Neutrophil (primary cell): Measurements from ENCODE around the gene ZNF536.
"Not testable (repeated sequence)": the region's sequence is repeated elsewhere in the genome, so short reads cannot be mapped to it uniquely, and the experiment has no call there.

Experiments used
- H3K27ac ChIP-seq: fragments of 200-600 bp; sonication (generic); 2 replicates; pipeline ENCODE4 v1.5.1; 2016; ENCODE audit warnings: mild to moderate bottlenecking, moderate library complexity
- H3K27me3 ChIP-seq: fragments of 200-600 bp; sonication (generic); 2 replicates; pipeline ENCODE4 v1.6.0; 2016; ENCODE audit warnings: mild to moderate bottlenecking
- H3K36me3 ChIP-seq: fragments of 200-600 bp; sonication (generic); 2 replicates; pipeline ENCODE4 v1.5.1; 2017
- H3K4me1 ChIP-seq, 2 experiments: fragments of 200-600 bp in 1 of 2; sonication (generic) in 1 of 2; 1 replicate in 1 of 2; 2 replicates in 1 of 2; pipeline versions ENCODE4 v1.5.1 to v1.6.1; 2013 to 2016; ENCODE audit warnings: low read depth in 1 of 2, low read length in 1 of 2, mild to moderate bottlenecking in 1 of 2, moderate library complexity in 1 of 2; ENCODE audit not compliant: control insufficient read depth in 1 of 2, insufficient read depth in 1 of 2
- H3K4me3 ChIP-seq, 2 experiments: fragments of 200-600 bp in 1 of 2; sonication (generic) in 1 of 2; 1 replicate in 1 of 2; 2 replicates in 1 of 2; pipeline ENCODE4 v1.5.1; 2013 to 2016; ENCODE audit warnings: low read depth in 1 of 2, low read length in 1 of 2, mild to moderate bottlenecking in 1 of 2, moderate library complexity in 1 of 2
- H3K9me3 ChIP-seq: fragments of 200-600 bp; sonication (generic); 2 replicates; pipeline ENCODE4 v1.5.1; 2016
- TF ChIP-seq, protein P1 (sequence below): fragments of 200-600 bp; sonication (generic); IDR thresholded peaks from 2 replicates; pipeline ENCODE4 v1.5.1; 2016; ENCODE audit warnings: antibody characterized with exemption

ZNF536 gene

DNA sequence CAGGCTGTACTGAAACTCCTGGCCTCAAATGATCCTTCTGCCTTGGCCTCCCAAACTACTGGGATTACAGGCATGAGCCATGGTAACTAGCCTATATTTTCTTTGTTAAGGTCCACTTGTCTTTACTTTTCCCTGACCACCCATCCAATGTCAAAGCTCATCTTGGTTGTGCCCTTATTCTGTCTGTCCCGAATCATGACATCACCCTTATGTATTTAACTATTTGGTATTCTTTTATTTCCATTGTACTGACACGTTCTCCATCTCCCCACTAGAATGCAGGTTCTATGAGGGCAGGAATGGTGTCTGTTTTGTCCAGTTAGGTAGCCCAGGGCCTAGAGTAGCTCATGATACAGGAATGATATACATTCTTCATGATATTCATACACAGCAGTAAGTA, 104.8 kb downstream of the ZNF536 start:
- Histone ChIP-seq H3K27ac (no peak overlapping the region), H3K4me3 (no peak overlapping the region), H3K27me3 (no peaks in the 10 kb centered on the region), H3K36me3 (no peaks in the 10 kb centered on the region), H3K4me1 (no peaks in the 10 kb centered on the region), H3K9me3 (no peaks in the 10 kb centered on the region)
- TF ChIP-seq, protein P1, sequence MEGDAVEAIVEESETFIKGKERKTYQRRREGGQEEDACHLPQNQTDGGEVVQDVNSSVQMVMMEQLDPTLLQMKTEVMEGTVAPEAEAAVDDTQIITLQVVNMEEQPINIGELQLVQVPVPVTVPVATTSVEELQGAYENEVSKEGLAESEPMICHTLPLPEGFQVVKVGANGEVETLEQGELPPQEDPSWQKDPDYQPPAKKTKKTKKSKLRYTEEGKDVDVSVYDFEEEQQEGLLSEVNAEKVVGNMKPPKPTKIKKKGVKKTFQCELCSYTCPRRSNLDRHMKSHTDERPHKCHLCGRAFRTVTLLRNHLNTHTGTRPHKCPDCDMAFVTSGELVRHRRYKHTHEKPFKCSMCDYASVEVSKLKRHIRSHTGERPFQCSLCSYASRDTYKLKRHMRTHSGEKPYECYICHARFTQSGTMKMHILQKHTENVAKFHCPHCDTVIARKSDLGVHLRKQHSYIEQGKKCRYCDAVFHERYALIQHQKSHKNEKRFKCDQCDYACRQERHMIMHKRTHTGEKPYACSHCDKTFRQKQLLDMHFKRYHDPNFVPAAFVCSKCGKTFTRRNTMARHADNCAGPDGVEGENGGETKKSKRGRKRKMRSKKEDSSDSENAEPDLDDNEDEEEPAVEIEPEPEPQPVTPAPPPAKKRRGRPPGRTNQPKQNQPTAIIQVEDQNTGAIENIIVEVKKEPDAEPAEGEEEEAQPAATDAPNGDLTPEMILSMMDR = no peak

DNA sequence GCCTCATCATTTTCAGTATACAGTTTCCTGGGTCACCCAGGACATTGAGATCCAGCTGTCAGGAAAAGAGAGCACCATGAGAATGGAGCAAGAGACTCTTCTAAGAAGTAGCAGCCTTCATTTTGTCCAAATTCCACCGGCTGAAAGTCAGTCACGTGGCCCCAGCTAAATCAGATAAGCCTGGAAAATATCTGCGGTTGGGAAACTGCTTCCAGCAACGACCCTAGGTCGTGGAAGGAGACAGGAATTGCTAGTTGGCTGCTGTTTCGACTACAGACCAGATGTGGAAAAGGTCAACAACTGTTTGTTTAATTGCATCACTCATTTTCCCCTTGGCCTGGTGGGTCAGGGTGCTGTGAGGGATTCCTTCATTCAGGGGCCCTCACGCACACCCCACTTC, 107.0 kb downstream of the ZNF536 start:
- H3K27me3 ChIP-seq = no peaks in the 10 kb centered on the region
- no peaks in the 10 kb centered on the region for H3K9me3 ChIP-seq
- TF ChIP-seq, protein P1 = no peak
- H3K27ac ChIP-seq = no peak overlapping the region
- no peaks in the 10 kb centered on the region for H3K36me3 ChIP-seq
- H3K4me3 ChIP-seq = no peak overlapping the region
- H3K4me1 ChIP-seq = no peaks in the 10 kb centered on the region

DNA sequence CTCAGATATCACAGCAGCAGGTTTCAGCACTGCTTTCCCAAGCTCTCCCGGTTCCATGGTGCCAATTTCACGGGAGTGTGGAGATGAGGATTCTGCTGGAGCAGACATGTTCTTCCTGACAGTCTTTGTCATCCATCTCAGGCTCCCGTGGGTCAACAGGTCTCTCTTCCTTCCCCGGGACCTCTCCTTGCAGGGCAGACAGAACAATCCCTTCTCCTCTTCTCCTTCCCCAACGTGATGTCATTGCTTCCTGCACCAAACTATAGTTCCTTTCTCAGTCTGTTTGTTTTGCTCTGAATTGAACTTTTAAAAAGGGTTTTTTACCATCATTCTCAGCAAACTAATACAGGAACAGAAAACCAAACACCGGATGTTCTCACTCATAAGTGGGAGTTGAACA, 107.9 kb downstream of the ZNF536 start:
- Histone ChIP-seq H3K36me3 (no peaks in the 10 kb centered on the region), H3K4me1 (no peaks in the 10 kb centered on the region), H3K27me3 (no peaks in the 10 kb centered on the region), H3K27ac (no peak overlapping the region), H3K4me3 (no peak overlapping the region), H3K9me3 (no peaks in the 10 kb centered on the region)
- TF ChIP-seq, protein P1 = no peak

DNA sequence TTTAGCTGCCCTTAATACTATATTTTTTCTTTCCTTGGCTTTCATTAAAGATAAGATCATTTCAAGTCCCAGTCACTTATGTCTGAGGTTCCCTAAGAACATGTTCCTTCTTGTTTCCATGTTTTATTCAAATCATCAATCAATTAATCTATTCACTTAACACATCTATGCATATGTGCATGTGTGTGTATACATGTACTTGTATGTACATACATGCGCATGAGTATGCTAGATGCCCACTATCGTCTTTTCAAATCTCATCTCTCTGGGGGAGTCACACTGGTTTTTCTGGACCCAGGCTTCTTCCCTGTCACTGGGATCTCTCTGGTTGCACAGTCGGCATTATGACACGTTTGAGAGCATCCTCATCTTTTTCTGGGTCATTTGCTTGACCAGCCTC, 108.9 kb downstream of the ZNF536 start:
- Histone ChIP-seq H3K36me3 (no peaks in the 10 kb centered on the region), H3K4me1 (no peaks in the 10 kb centered on the region), H3K9me3 (no peaks in the 10 kb centered on the region), H3K27ac (no peak overlapping the region), H3K4me3 (no peak overlapping the region), H3K27me3 (no peaks in the 10 kb centered on the region)
- TF ChIP-seq, protein P1 = no peak

DNA sequence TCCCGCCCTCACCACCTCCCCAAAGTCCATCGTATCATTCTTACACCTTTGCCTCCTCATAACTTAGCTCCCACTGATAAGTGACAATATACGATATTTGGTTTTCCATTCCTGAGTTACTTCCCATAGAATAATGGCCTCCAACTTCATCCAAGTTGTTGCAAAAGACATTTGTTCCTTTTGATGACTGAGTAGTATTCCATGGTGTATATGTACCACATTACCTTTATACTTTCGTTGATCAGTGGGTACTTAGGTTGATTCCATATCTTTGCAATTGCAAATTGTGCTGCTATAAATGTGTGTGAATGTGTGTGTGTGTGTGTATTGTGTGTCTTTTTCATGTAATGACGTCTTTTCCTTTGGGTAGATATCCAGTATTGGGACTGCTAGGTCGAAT, 109.6 kb downstream of the ZNF536 start:
- H3K36me3 ChIP-seq = no peaks in the 10 kb centered on the region
- no peaks in the 10 kb centered on the region for H3K27me3 ChIP-seq
- H3K9me3 ChIP-seq = no peaks in the 10 kb centered on the region
- H3K27ac ChIP-seq = no peak overlapping the region
- H3K4me3 ChIP-seq = no peak overlapping the region
- TF ChIP-seq, protein P1 = no peak
- no peaks in the 10 kb centered on the region for H3K4me1 ChIP-seq

DNA sequence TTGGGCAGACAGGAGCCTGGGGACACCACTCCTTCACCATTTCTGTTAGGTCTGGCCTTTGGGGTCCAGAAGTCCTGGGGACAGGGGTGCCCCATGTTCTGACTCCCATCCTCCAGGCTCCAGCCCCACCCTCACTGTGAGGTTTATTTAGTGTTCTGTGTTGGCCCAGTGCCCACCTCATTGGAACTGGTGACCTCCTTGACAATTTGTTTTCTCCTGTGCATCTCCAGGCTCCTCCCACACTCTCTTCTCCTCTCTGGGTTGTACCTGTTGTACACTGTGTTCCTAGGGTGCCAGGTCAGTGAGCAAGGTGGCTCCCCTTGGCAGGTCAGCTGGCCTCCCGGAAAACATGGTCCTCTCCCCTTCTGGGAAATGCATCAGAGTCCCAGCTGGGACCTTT, 110.8 kb downstream of the ZNF536 start:
- Histone ChIP-seq H3K9me3 (no peaks in the 10 kb centered on the region), H3K27me3 (no peaks in the 10 kb centered on the region), H3K4me3 (no peak overlapping the region), H3K27ac (no peak overlapping the region), H3K36me3 (no peaks in the 10 kb centered on the region), H3K4me1 (no peaks in the 10 kb centered on the region)
- TF ChIP-seq, protein P1 = no peak

DNA sequence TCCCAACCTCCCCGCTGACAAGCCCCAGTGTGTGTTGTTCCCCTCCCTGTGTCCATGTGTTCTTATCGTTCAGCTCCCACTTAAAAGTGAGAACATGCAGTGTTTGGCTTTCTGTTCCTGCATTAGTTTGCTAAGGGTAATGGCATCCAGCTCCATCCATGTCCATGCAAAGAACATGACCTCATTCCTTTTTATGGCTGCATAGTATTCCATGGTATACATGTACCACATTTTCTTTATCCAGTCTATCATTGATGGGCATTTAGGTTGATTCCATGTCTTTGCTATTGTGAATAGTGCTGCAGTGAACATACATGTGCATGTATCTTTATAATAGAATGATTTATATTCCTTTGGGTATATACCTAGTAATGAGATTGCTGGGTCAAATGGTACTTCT, 114.1 kb downstream of the ZNF536 start:
- not testable (repeated sequence) for H3K4me3 ChIP-seq, H3K27me3 ChIP-seq, H3K27ac ChIP-seq, H3K36me3 ChIP-seq, H3K4me1 ChIP-seq, H3K9me3 ChIP-seq
